Mononuclear cell (primary cell): ENCODE data around the gene AKR1B1. TPM values are rescaled to one million over a fixed set of nuclear protein-coding genes. Genes with fewer than 3 reads are reported as not detected.

ENCODE experiments used
- H3K27me3 ChIP-seq: 2 replicates; pipeline ENCODE4 v1.6.0; 2011; ENCODE audit warnings: low read length, control low read depth; ENCODE audit not compliant: insufficient read depth
- H3K4me1 ChIP-seq: 2 replicates; pipeline ENCODE4 v1.5.1; 2011; ENCODE audit warnings: mild to moderate bottlenecking, low read length, control low read depth; ENCODE audit not compliant: insufficient read depth
- H3K4me3 ChIP-seq: 2 replicates; pipeline ENCODE4 v1.5.1; 2011; ENCODE audit warnings: mild to moderate bottlenecking, low read length, moderate library complexity
- H3K9me3 ChIP-seq: 2 replicates; pipeline ENCODE4 v1.5.1; 2011; ENCODE audit warnings: low read depth, mild to moderate bottlenecking, control low read depth, low read length
- total RNA-seq: library from RNA; depleted of rRNA; stranded (reverse); fragments of >200 nt; gene quantifications from one replicate; pipeline ENCODE4 v1.2.3, GENCODE V29; 2012

AKR1B1 gene
- total RNA-seq, 1 donor = 39.7 TPM

- Histone ChIP-seq H3K4me3 (no peak overlapping the region), H3K27me3 (no peaks in the 10 kb centered on the region), H3K9me3 (no peaks in the 10 kb centered on the region), H3K4me1 (peaks cover 15% of the 10 kb centered on the region)
These were observed 15.4 kb downstream of the AKR1B1 start for GRCh38 chr7:134443396-134444070.

- H3K9me3 ChIP-seq = no peaks in the 10 kb centered on the region
- H3K4me3 ChIP-seq = no peak overlapping the region
- peaks cover 8% of the 10 kb centered on the region for H3K4me1 ChIP-seq
- no peaks in the 10 kb centered on the region for H3K27me3 ChIP-seq
These were observed 16.3 kb downstream of the AKR1B1 start for GRCh38 chr7:134442441-134443220.

- H3K27me3 ChIP-seq = no peaks in the 10 kb centered on the region
- peaks cover 8% of the 10 kb centered on the region for H3K4me1 ChIP-seq
- no peak overlapping the region for H3K4me3 ChIP-seq
- H3K9me3 ChIP-seq = no peaks in the 10 kb centered on the region
These were observed 17.6 kb downstream of the AKR1B1 start for GRCh38 chr7:134441264-134441663.

- Histone ChIP-seq H3K4me1 (peaks cover 8% of the 10 kb centered on the region), H3K9me3 (no peaks in the 10 kb centered on the region), H3K4me3 (no peak overlapping the region), H3K27me3 (no peaks in the 10 kb centered on the region)
These were observed 18.4 kb downstream of the AKR1B1 start for GRCh38 chr7:134440476-134440875.

- H3K4me3 ChIP-seq = no peak overlapping the region
- no peaks in the 10 kb centered on the region for H3K27me3 ChIP-seq
- peaks cover 6% of the 10 kb centered on the region for H3K4me1 ChIP-seq
- H3K9me3 ChIP-seq = no peaks in the 10 kb centered on the region
These were observed 18.8 kb downstream of the AKR1B1 start for GRCh38 chr7:134440067-134440466.

- Histone ChIP-seq H3K4me1 (no peaks in the 10 kb centered on the region), H3K27me3 (no peaks in the 10 kb centered on the region), H3K4me3 (no peak overlapping the region), H3K9me3 (no peaks in the 10 kb centered on the region)
These were observed 20.0 kb downstream of the AKR1B1 start for GRCh38 chr7:134438946-134439345.

GRCh38 chr7:134435161-134435920, 23.6 kb downstream of the AKR1B1 start:
- no peaks in the 10 kb centered on the region for H3K9me3 ChIP-seq
- H3K27me3 ChIP-seq = no peaks in the 10 kb centered on the region
- no peak overlapping the region for H3K4me3 ChIP-seq

GRCh38 chr7:134434701-134435100, 24.2 kb downstream of the AKR1B1 start:
- H3K27me3 ChIP-seq = no peaks in the 10 kb centered on the region
- H3K4me3 ChIP-seq = no peak overlapping the region
- no peaks in the 10 kb centered on the region for H3K9me3 ChIP-seq
- peaks cover 18% of the 10 kb centered on the region for H3K4me1 ChIP-seq

More at GRCh38 chr7:134435161-134435920, 23.6 kb downstream of the AKR1B1 start:
- peaks cover 18% of the 10 kb centered on the region for H3K4me1 ChIP-seq

GRCh38 chr7:134433430-134433829, 25.5 kb downstream of the AKR1B1 start:
- Histone ChIP-seq H3K4me3 (no peak overlapping the region), H3K4me1 (peaks cover 18% of the 10 kb centered on the region), H3K9me3 (no peaks in the 10 kb centered on the region), H3K27me3 (no peaks in the 10 kb centered on the region)

GRCh38 chr7:134432296-134433152, 26.4 kb downstream of the AKR1B1 start:
- Histone ChIP-seq H3K4me1 (peaks cover 18% of the 10 kb centered on the region), H3K27me3 (peaks cover under 1% of the 10 kb centered on the region), H3K9me3 (no peaks in the 10 kb centered on the region), H3K4me3 (no peak overlapping the region)

- peaks cover 18% of the 10 kb centered on the region for H3K4me1 ChIP-seq
- peaks cover 2% of the 10 kb centered on the region for H3K27me3 ChIP-seq
- H3K4me3 ChIP-seq = no peak overlapping the region
- H3K9me3 ChIP-seq = no peaks in the 10 kb centered on the region
These were observed 27.1 kb downstream of the AKR1B1 start for GRCh38 chr7:134431815-134432214.

GRCh38 chr7:134429481-134429880, 29.4 kb downstream of the AKR1B1 start:
- H3K9me3 ChIP-seq = no peaks in the 10 kb centered on the region
- H3K4me1 ChIP-seq = peaks cover 18% of the 10 kb centered on the region
- H3K4me3 ChIP-seq = no peak overlapping the region
- peaks cover 2% of the 10 kb centered on the region for H3K27me3 ChIP-seq

GRCh38 chr7:134428942-134429341, 30.0 kb downstream of the AKR1B1 start:
- H3K4me3 ChIP-seq = no peak overlapping the region
- H3K4me1 ChIP-seq = peaks cover 18% of the 10 kb centered on the region
- H3K9me3 ChIP-seq = no peaks in the 10 kb centered on the region
- peaks cover 2% of the 10 kb centered on the region for H3K27me3 ChIP-seq

GRCh38 chr7:134427896-134428295, 31.0 kb downstream of the AKR1B1 start:
- H3K4me3 ChIP-seq = no peak overlapping the region
- peaks cover 13% of the 10 kb centered on the region for H3K4me1 ChIP-seq
- H3K9me3 ChIP-seq = no peaks in the 10 kb centered on the region
- peaks cover 2% of the 10 kb centered on the region for H3K27me3 ChIP-seq
